Prostate gland (tissue), 2 donors: Measurements from ENCODE around the gene PLXDC1.

Experiments used
- POLR2AphosphoS5 ChIP-seq: sonication (generic); formaldehyde crosslinking; IDR thresholded peaks from one replicate; pipeline ENCODE4 v1.6.1; 2017; ENCODE audit warnings: antibody characterized with exemption
- TF ChIP-seq, protein P1 (sequence below), 4 experiments: fragments of 200-600 bp in 2 of 4; fragments of 450-650 bp in 2 of 4; sonication (generic) in 2 of 4; IDR thresholded peaks; 1 replicate in 3 of 4; 2 replicates in 1 of 4; pipeline ENCODE4 v1.5.1; 2016 to 2019; ENCODE audit warnings: antibody characterized with exemption in 4 of 4, mild to moderate bottlenecking in 2 of 4, moderate library complexity in 2 of 4

DNA sequence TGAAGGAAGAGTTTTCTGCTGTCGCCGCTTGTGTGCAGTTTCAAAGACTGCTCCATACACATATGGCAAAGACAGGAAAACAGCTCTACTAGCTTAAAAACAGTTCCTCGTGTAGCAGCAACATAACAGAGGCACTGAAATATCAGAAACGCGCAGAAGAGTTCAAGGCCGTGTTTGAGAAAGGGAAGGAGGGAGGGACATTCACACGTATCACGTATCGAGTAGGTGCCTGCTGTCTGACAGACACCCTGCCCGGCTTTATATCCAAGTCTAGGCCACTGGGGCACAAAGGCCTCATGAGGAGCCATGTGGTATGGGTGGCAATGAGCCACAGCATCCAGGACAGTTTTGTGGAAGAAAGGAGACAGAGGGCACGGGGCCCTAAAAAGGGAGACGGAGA lies 50.3 kb downstream of the PLXDC1 start:
- TF ChIP-seq, protein P1, sequence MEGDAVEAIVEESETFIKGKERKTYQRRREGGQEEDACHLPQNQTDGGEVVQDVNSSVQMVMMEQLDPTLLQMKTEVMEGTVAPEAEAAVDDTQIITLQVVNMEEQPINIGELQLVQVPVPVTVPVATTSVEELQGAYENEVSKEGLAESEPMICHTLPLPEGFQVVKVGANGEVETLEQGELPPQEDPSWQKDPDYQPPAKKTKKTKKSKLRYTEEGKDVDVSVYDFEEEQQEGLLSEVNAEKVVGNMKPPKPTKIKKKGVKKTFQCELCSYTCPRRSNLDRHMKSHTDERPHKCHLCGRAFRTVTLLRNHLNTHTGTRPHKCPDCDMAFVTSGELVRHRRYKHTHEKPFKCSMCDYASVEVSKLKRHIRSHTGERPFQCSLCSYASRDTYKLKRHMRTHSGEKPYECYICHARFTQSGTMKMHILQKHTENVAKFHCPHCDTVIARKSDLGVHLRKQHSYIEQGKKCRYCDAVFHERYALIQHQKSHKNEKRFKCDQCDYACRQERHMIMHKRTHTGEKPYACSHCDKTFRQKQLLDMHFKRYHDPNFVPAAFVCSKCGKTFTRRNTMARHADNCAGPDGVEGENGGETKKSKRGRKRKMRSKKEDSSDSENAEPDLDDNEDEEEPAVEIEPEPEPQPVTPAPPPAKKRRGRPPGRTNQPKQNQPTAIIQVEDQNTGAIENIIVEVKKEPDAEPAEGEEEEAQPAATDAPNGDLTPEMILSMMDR (IDR thresholded peaks at IDR 0.05): no peak
- TF ChIP-seq POLR2AphosphoS5: no peak
